Astrocyte (in vitro differentiated cells and primary cell): Measurements from ENCODE around the gene TBCC. TPM values are rescaled to one million over a fixed set of nuclear protein-coding genes. Genes with fewer than 3 reads are reported as not detected.
"Not testable (repeated sequence)": the region's sequence is repeated elsewhere in the genome, so short reads cannot be mapped to it uniquely, and the experiment has no call there.

Experiments
- DNase-seq: peaks from one replicate; pipeline ENCODE4 v3.0.0-alpha.2; 2010; ENCODE audit warnings: low read depth
- FAIRE-seq: peaks from 2 replicates; lab custom pipeline; 2011; peaks lifted over from hg19 to GRCh38; lab: Jason Lieb, UNC
- H2AFZ ChIP-seq: 2 replicates; pipeline ENCODE4 v1.6.0; 2012; ENCODE audit warnings: low read depth, low read length, inconsistent platforms
- H3K27ac ChIP-seq: 2 replicates; pipeline ENCODE4 v1.5.1; 2011; ENCODE audit warnings: low read depth, low read length, inconsistent platforms
- H3K27me3 ChIP-seq: 2 replicates; pipeline ENCODE4 v1.6.0; 2011; ENCODE audit warnings: low read length, inconsistent platforms; ENCODE audit not compliant: insufficient read depth
- H3K36me3 ChIP-seq: 2 replicates; pipeline ENCODE4 v1.5.1; 2011; ENCODE audit warnings: low read length, inconsistent platforms; ENCODE audit not compliant: insufficient read depth
- H3K4me1 ChIP-seq: 2 replicates; pipeline ENCODE4 v1.5.1; 2011; ENCODE audit warnings: low read length, inconsistent platforms; ENCODE audit not compliant: insufficient read depth
- H3K4me2 ChIP-seq: 2 replicates; pipeline ENCODE4 v1.6.0; 2012; ENCODE audit warnings: low read length, inconsistent platforms
- H3K4me3 ChIP-seq: 2 replicates; pipeline ENCODE4 v1.5.1; 2011; ENCODE audit warnings: low read depth, mild to moderate bottlenecking, low read length, inconsistent platforms; ENCODE audit not compliant: insufficient read depth
- H3K79me2 ChIP-seq: 2 replicates; pipeline ENCODE4 v1.6.0; 2012; ENCODE audit warnings: mild to moderate bottlenecking, low read length, inconsistent platforms; ENCODE audit not compliant: insufficient read depth
- H3K9ac ChIP-seq: 2 replicates; pipeline ENCODE4 v1.6.0; 2012; ENCODE audit warnings: mild to moderate bottlenecking, low read length, inconsistent platforms
- H3K9me3 ChIP-seq: 2 replicates; pipeline ENCODE4 v1.5.1; 2012; ENCODE audit warnings: low read depth, mild to moderate bottlenecking, low read length, inconsistent platforms; ENCODE audit not compliant: insufficient read depth
- H4K20me1 ChIP-seq: 2 replicates; pipeline ENCODE4 v1.6.0; 2012; ENCODE audit warnings: low read length, inconsistent platforms; ENCODE audit not compliant: insufficient read depth
- H3K27ac Mint-ChIP-seq: one replicate; pipeline ENCODE4 v1.8.0; 2021; ENCODE audit warnings: mild to moderate bottlenecking, mixed read lengths; ENCODE audit not compliant: unreplicated experiment
- H3K27me3 Mint-ChIP-seq: one replicate; pipeline ENCODE4 v1.8.0; 2021; ENCODE audit warnings: low read depth, mixed read lengths; ENCODE audit not compliant: unreplicated experiment
- H3K36me3 Mint-ChIP-seq: one replicate; pipeline ENCODE4 v1.8.0; 2021; ENCODE audit warnings: low read depth, mixed read lengths; ENCODE audit not compliant: unreplicated experiment
- H3K4me1 Mint-ChIP-seq: one replicate; pipeline ENCODE4 v1.8.0; 2021; ENCODE audit warnings: low read depth, mixed read lengths; ENCODE audit not compliant: unreplicated experiment
- H3K4me3 Mint-ChIP-seq: one replicate; pipeline ENCODE4 v1.8.0; 2021; ENCODE audit warnings: mild to moderate bottlenecking, moderate library complexity, mixed read lengths; ENCODE audit not compliant: unreplicated experiment
- H3K9me3 Mint-ChIP-seq: one replicate; pipeline ENCODE4 v1.8.0; 2021; ENCODE audit warnings: mild to moderate bottlenecking, mixed read lengths; ENCODE audit not compliant: unreplicated experiment
- CTCF ChIP-seq: IDR thresholded peaks from 2 replicates; pipeline ENCODE4 v1.5.1; 2011; ENCODE audit warnings: low read depth, mild to moderate bottlenecking, inconsistent platforms, low read length, moderate library complexity; ENCODE audit not compliant: insufficient read depth
- EZH2 ChIP-seq: IDR thresholded peaks from 2 replicates; pipeline ENCODE4 v1.6.1; 2012; ENCODE audit warnings: mild to moderate bottlenecking, low read length, inconsistent platforms; ENCODE audit not compliant: insufficient read depth
- total RNA-seq: library from RNA; stranded (reverse); gene quantifications from 2 replicates; pipeline ENCODE4 v1.2.1, GENCODE V29; 2021

TBCC gene
- total RNA-seq, 1 donor from 2014 or later = 25.8 TPM

GRCh38 chr6:42704251-42704936, 41.5 kb downstream of the TBCC start:
- peaks cover 4% of the 10 kb centered on the region for H3K36me3 Mint-ChIP-seq
- H3K27me3 ChIP-seq = no peaks in the 10 kb centered on the region
- H2AFZ ChIP-seq = peak overlapping the region; percentile 83
- H3K9me3 Mint-ChIP-seq = no peaks in the 10 kb centered on the region
- peaks cover 5% of the 10 kb centered on the region for H3K27me3 Mint-ChIP-seq
- H4K20me1 ChIP-seq = no peaks in the 10 kb centered on the region
- no peak for TF ChIP-seq EZH2
- no peak for TF ChIP-seq CTCF
- H3K36me3 ChIP-seq = no peaks in the 10 kb centered on the region
- peaks cover 9% of the 10 kb centered on the region for H3K4me1 ChIP-seq
- H3K27ac ChIP-seq = no peak overlapping the region
- H3K4me2 ChIP-seq = peak overlapping the region; percentile 80
- H3K79me2 ChIP-seq = no peaks in the 10 kb centered on the region
- peak overlapping the region; percentile 43 for H3K4me3 ChIP-seq
- FAIRE-seq (no peak), DNase-seq (no peak)
- H3K4me3 Mint-ChIP-seq = no peak overlapping the region
- peaks cover 4% of the 10 kb centered on the region for H3K4me1 Mint-ChIP-seq
- no peaks in the 10 kb centered on the region for H3K9me3 ChIP-seq
- no peak overlapping the region for H3K27ac Mint-ChIP-seq
- peak overlapping the region; percentile 58 for H3K9ac ChIP-seq

GRCh38 chr6:42702786-42703185, 43.1 kb downstream of the TBCC start:
- not testable (repeated sequence) for H3K27ac Mint-ChIP-seq, H3K36me3 Mint-ChIP-seq, H4K20me1 ChIP-seq, H3K4me3 ChIP-seq, H3K79me2 ChIP-seq, H3K4me1 ChIP-seq, H3K9me3 ChIP-seq, FAIRE-seq, DNase-seq, H3K27ac ChIP-seq, H3K4me2 ChIP-seq, H3K9me3 Mint-ChIP-seq, H3K9ac ChIP-seq, H3K4me1 Mint-ChIP-seq, H3K27me3 ChIP-seq, H3K4me3 Mint-ChIP-seq, H3K36me3 ChIP-seq, H2AFZ ChIP-seq, H3K27me3 Mint-ChIP-seq

GRCh38 chr6:42702200-42702599, 43.7 kb downstream of the TBCC start:
- no peak for FAIRE-seq
- Mint-ChIP-seq H3K9me3 (no peaks in the 10 kb centered on the region), H3K4me1 (peaks cover 4% of the 10 kb centered on the region), H3K27me3 (no peaks in the 10 kb centered on the region), H3K4me3 (no peak overlapping the region), H3K36me3 (peaks cover 8% of the 10 kb centered on the region), H3K27ac (peak overlapping the region; percentile 58)
- Histone ChIP-seq H3K9me3 (no peaks in the 10 kb centered on the region), H3K4me3 (no peak overlapping the region), H4K20me1 (no peaks in the 10 kb centered on the region), H3K27me3 (no peaks in the 10 kb centered on the region), H3K4me1 (peaks cover 9% of the 10 kb centered on the region), H3K4me2 (peak overlapping the region; percentile 39), H3K36me3 (no peaks in the 10 kb centered on the region), H3K9ac (no peak overlapping the region), H3K27ac (no peak overlapping the region), H2AFZ (no peak overlapping the region), H3K79me2 (no peaks in the 10 kb centered on the region)
- TF ChIP-seq EZH2 (no peak), CTCF (no peak)
- peak; percentile 88 for DNase-seq
